ENCODE data around the gene ERN2.

ERN2 gene

GRCh38 chr16:23683487-23683886 is 29.5 kb downstream of the ERN2 start:
- no peak for DNase-seq

DNA sequence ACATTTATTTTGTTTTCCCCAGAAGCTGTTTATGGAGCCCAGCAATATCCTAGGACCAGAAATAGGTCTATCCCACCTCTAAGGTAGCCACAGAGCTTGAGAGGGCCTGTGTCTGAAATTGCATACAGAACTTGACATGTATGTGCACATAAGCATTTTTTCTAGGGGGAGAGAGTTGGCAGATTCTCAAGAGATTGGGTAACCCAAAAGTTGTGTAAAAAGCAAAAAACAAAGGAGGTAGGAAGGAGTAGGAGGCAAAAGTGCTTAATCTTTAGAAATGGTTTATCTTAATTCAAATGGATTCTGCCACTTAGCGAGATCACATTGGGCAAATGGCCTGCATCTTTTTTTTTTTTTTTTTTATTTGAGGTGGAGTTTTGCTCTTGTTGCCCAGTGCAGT is 30.8 kb downstream of the ERN2 start:
- no peak for DNase-seq

DNA sequence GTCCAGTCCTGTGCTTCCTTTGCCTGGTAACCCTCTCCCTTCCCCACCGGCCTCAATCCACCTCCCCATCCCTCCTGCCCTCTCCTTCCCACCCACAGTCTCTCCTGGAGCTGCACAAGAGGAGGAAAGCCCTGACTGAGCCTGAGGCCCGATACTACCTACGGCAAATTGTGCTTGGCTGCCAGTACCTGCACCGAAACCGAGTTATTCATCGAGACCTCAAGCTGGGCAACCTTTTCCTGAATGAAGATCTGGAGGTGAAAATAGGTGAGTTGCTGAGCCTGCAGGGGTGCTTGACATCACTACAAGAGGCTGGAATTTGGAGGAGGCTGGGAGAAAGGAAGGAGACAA is 33.1 kb downstream of the ERN2 start:
- DNase-seq: no peak

DNA sequence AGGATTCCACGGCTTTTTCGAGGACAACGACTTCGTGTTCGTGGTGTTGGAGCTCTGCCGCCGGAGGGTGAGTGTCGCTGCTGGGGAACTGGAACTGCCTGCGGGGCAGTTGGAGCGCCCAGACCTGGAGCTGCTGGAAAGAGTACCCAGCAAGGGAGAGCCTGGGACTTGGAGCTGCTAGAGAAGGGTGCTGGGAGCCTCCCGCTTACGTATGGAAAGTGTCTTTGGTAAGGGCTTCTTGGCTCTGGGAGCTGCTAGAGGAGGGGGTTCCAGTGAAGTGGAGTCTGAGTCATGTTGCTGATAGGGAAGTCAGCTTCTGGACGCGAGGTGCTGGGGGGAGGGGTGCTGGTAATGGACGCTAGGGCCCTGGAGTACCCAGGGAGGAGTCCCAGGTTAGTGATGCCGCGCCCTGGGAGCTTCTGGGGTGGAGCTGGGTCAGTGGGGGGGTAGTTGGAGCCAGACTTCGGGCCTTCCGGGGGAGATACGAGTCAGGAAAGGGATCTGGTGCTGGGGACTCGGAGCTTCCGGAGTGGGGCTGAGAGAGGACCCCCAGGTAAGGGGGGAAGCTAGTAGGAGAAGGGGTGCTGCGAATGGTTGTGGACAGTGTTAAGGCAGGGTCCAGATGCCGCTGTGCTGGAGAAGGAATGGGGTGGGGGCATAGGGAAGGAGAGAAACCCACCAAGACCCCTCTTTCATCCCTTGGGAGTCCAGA is 33.6 kb downstream of the ERN2 start:
- DNase-seq: no peak

DNA sequence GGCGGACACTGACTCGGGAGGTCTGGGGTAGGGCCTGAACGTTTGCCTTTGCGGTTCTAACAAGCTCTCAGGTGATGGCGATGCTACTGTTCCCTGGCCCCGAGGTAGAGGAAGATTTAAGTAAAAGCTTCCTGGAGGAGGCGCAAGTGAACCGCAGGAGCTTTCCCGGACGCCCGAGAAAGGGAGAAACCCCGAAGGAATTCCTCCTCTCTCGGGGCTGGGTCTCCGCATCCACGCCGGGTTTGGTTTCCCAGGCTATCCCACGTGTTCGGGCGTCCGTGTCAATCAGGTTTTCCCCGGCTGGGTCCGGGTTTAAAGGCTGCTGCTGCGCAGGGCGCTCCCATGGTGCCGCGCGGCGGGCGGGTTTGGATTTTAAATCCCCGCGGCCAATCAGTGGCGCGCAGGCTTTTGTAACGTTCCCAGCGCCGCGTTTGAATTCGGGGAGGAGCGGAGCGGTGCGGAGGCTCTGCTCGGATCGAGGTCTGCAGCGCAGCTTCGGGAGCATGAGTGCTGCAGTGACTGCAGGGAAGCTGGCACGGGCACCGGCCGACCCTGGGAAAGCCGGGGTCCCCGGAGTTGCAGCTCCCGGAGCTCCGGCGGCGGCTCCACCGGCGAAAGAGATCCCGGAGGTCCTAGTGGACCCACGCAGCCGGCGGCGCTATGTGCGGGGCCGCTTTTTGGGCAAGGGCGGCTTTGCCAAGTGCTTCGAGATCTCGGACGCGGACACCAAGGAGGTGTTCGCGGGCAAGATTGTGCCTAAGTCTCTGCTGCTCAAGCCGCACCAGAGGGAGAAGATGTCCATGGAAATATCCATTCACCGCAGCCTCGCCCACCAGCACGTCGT is 34.4 kb downstream of the ERN2 start, which contains the start of gene PLK1:
TSS of gene PLK1 (plus strand) at position 460 of the 844 bp plus-strand sequence. CDS start at position 504, 44 bp downstream.
- DNase-seq: peak; percentile 73

DNA sequence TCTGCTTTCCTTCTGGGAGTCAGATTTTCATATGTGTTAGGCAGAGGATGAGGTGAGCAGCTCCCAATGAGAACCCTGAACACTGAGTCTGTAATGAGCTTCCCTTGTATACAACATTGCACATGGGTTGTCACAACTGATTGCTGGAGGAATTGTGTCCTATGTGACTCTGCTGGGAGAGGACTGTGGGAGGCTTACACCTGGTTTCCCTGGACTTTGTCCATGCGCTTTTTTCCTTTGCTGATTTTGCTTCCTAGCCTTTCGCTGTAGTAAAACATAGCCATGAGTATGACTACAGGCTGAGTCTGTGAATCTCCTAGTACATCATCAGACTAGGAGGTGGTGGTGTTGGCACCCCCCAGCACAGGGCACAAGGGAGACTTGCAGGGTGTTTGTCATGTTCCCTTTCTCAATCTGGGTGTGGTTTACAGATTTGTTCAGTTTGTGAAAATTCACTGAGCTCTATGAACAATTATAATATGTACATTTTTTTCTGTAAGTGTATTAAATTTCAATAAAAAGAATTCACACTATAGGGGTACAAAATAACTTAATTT is 36.0 kb downstream of the ERN2 start:
- no peak for DNase-seq

- no peak for DNase-seq
These were observed 38.9 kb downstream of the ERN2 start for GRCh38 chr16:23673971-23674614.

GRCh38 chr16:23670137-23670776 is 42.8 kb downstream of the ERN2 start:
- no peak for DNase-seq

- no peak for DNase-seq
These were observed 44.1 kb downstream of the ERN2 start for GRCh38 chr16:23668873-23669272.

DNA sequence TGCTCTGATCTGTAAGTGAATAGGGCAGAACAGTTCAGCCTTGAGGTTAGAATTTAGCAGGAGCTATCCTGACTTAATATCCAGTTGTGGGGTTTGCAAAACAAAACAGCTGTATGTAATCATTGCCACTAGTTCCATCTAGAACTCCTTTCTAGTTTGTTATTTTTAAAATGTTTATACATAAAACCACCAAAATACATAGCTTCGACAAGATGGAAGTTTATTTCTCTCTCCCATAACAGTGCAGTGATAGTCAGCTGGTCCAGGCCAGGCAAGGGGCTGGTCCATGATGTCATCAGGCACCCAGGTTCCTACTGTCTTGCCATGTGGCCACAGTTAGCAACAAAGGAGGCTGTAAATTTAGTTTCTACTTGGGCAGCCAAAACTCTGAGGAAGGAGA is 44.8 kb downstream of the ERN2 start:
- no peak for DNase-seq

DNA sequence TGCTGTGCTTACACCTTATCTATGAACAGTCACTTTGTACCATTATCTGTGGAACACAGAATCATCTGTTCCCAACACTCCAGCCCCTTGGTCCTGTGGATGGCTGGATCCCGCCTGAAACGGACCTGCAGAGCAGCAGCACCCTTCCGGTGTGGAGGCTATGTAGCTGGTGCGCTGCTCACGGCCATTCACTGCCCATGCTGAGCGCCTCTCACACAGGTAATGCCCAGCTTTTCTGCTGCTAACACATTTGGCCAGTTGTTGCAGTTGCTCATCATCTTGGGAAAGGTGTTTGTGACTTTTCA is 45.7 kb downstream of the ERN2 start:
- no peak for DNase-seq

GRCh38 chr16:23666571-23667354 is 46.3 kb downstream of the ERN2 start:
- DNase-seq: no peak

GRCh38 chr16:23663918-23664317 is 49.1 kb downstream of the ERN2 start:
- DNase-seq: no peak

DNA sequence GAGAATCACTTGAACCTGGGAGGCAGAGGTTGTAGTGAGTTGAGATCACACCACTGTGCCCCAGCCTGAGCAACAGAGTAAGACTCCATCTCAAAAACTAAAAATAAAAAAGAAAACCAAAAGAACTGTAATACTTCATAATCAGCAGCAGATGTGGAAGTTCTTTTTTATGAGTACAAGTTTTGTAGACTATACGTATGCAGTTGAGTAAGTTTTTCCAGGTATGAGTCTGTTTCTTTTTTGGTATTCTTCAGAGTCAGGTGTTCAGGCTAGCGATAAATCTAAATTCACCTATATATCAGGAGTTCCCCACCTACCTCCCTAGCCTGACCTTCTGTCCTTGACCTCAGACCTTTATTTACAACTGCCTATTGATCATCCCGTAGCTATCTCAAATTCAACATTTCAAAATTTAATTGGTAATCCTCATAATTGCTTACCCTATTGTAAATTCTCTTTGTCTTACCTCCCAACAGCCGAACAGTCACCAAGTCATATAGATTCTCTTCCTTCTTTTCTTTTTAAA is 61.0 kb downstream of the ERN2 start:
- DNase-seq: no peak

GRCh38 chr16:23650674-23651416 is 62.2 kb downstream of the ERN2 start:
- DNase-seq: no peak

DNA sequence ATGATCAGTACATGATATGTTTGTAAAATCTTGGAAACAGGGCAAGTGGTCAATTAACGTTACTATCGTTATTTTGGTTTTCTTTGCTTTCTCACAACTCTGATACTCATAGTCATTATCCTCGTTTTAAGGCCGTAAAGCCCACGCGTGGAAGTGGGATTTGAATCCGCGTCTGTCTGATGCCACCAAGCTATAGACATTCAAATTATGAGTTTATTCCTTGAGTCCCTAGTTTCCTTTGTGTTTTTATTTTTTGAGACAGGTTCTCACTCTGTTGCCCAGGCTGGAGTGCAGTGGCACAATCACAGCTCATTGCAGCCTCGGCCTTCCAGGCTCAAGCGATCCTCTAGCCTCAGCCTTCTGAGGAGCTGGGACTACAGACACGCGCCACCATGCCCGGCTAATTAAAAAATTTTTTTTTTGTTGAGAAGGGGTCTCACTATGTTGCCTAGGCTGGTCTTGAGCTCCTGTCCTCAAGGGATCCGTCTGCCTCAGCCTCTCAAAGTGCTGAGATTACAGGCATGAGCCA is 70.7 kb downstream of the ERN2 start:
- no peak for DNase-seq

DNA sequence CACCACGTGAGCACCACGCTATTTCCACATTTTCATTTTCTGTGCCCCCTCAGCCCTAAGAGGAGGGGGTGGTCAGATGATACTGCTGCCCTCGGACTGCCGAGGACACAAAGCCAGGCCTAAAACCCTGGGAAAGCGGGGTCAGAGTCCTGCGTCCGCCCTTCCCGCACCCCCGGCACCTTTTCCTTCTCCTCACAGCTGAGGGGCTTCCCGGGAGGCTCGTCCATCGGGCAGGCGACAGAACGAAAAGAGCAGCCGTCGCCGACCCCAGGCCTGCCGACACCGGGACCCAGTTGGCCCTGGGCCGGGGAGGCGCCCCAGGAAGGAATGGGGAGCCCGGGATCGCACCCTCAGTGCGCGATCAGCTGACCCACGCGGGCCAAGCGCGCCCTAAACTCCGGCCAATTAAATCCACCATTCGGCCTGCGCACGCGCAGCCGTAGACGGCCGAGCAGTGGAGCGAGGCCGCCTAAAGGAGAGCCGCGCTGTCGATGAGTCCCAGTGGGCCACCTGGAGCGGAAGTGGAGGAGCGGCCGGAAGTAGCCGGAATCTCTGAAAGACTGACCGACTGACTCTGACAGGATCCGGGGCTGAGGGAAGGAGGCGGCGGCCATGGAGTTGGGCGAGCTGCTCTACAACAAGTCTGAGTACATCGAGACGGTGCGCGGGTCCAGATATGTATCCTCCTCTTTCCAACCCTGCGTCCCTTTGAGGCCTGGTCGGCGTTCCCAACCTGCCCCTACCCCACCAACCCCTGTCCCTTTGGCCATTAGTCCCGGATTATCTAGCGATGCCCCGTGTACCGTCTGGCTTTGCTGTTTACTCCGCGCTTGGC is 71.9 kb downstream of the ERN2 start, which contains the start of the genes DCTN5 and PALB2:
TSS of gene DCTN5 (plus strand) at position 536 of the 835 bp plus-strand sequence. CDS start at position 613, 77 bp downstream.
TSS of gene PALB2 (minus strand) at position 380 of the 835 bp plus-strand sequence. CDS start at position 227, 153 bp downstream.
- peak; percentile 88 for DNase-seq

DNA sequence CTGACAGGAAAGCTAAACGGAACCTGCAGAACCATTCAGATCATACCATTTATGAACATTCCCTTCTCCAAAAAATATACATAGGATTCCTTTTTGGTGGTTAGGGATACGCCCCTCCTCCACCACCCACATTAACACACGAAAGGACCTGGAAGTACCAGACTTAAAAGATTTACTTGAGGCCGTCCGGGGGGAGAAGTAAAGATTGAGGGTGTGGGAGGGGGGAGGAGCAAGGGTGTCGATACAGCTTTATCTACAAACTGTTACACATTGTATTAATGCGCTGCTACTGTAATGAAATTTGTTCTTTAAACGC is 72.4 kb downstream of the ERN2 start:
- peak; percentile 7 for DNase-seq

All from CD4-positive, alpha-beta T cell treated with Interleukin-12 subunit alpha and Interleukin-12 subunit beta, for 1 hour (primary cell).